Measurements from ENCODE around the gene BCCIP.

DNA sequence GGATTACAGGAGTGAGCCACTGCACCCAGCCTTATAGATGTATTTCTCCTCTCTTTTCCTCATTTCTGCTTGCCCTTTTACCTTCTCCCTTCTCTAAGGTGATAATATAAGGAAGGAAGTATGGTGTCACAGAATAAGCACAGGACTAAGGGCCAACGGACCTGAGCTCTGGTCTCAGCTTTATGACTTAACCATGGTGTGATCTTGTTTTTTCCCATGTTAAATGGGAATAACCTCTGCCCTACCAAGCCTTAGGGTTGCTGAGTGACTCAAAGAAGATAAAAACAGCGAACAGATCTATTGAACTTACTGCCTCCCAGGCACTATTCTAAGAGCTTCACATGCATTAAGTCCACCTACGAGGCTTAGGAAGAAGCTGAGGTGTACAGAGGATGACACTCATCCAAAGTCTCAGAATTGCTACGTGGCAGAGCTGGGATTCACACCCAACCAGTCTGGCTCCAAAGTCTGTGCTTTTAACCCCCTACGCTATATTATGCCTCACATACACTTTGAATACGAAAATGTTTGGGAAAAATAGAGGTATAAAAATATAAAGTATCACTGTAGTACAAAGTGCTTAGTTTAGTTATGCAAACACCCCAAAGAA, 5.9 kb upstream of the BCCIP start:
- no peak for TF ChIP-seq CTCF (IDR thresholded peaks at IDR 0.05; ENCODE audit: control extremely low read depth in 1 of 3, insufficient read depth in 1 of 3, low read depth in 1 of 3, low read length in 3 of 3)
- TF ChIP-seq SP2 (IDR thresholded peaks at IDR 0.05; ENCODE audit: low read length), result no peak
- no peak for TF ChIP-seq EZH2 (IDR thresholded peaks at IDR 0.05; ENCODE audit: low read depth, low read length, severe bottlenecking)
- TF ChIP-seq SIN3A (conservative IDR thresholded peaks at IDR 0.05 in 1 of 2, IDR thresholded peaks at IDR 0.05 in 1 of 2; ENCODE audit: low read depth in 1 of 2, low read length in 2 of 2), result no peak

All from H1 (cell line).